SU-DHL-6 (cell line): ENCODE data around the gene ZNF423.

Source experiments
- H2AFZ ChIP-seq: fragments of 200-600 bp; sonication (generic); 2 replicates; pipeline ENCODE4 v1.6.1; 2014; ENCODE audit warnings: low read depth, mild to moderate bottlenecking, moderate library complexity, mixed read lengths, antibody characterized with exemption, low read length; ENCODE audit not compliant: severe bottlenecking
- H3F3A ChIP-seq: fragments of 200-600 bp; shearing (Covaris generic); 2 replicates; pipeline ENCODE4 v1.6.0; 2016; ENCODE audit warnings: antibody characterized with exemption, mild to moderate bottlenecking; ENCODE audit not compliant: insufficient read depth
- H3K27ac ChIP-seq: fragments of 200-600 bp; sonication (generic); 2 replicates; pipeline ENCODE4 v1.5.1; 2016; ENCODE audit warnings: low read depth, mild to moderate bottlenecking, low read length, moderate library complexity, mixed read lengths
- H3K27me3 ChIP-seq: fragments of 200-600 bp; sonication (generic), shearing (Covaris generic); 2 replicates; pipeline ENCODE4 v1.6.0; 2014; ENCODE audit warnings: mild to moderate bottlenecking, low read length
- H3K36me3 ChIP-seq: fragments of 200-600 bp; sonication (generic); 2 replicates; pipeline ENCODE4 v1.6.1; 2014; ENCODE audit warnings: mild to moderate bottlenecking, low read length, mixed read lengths
- H3K4me2 ChIP-seq: fragments of 300-600, 200-600 bp; shearing (Covaris generic), sonication (generic); 2 replicates; pipeline ENCODE4 v1.6.0; 2014; ENCODE audit warnings: low read length, low read depth, mild to moderate bottlenecking; ENCODE audit not compliant: poor library complexity, severe bottlenecking
- H3K4me3 ChIP-seq: fragments of 200-600 bp; sonication (generic); 2 replicates; pipeline ENCODE4 v1.5.1; 2014; ENCODE audit warnings: antibody characterized with exemption, low read length, mild to moderate bottlenecking, mixed read lengths; ENCODE audit not compliant: insufficient read depth, poor library complexity, severe bottlenecking
- H3K79me2 ChIP-seq: fragments of 200-600 bp; sonication (generic); 2 replicates; pipeline ENCODE4 v1.6.1; 2014; ENCODE audit warnings: mild to moderate bottlenecking, low read length, moderate library complexity; ENCODE audit not compliant: insufficient read depth
- H3K9ac ChIP-seq: fragments of 200-600 bp; sonication (generic); 2 replicates; pipeline ENCODE4 v1.7.0; 2014; ENCODE audit warnings: mild to moderate bottlenecking, low read length
- H3K9me2 ChIP-seq: fragments of 200-600 bp; sonication (generic); replicated peaks from 2 replicates; pipeline ENCODE4 v1.6.1; 2014; ENCODE audit warnings: low read length; ENCODE audit not compliant: insufficient read depth
- H3K9me3 ChIP-seq: fragments of 200-600 bp; sonication (generic); 2 replicates; pipeline ENCODE4 v1.6.1; 2014; ENCODE audit warnings: low read length, mixed read lengths; ENCODE audit not compliant: insufficient read depth
- H4K20me1 ChIP-seq: fragments of 200-600 bp; sonication (generic); 2 replicates; pipeline ENCODE4 v1.6.1; 2014; ENCODE audit warnings: low read depth, mild to moderate bottlenecking, antibody characterized with exemption, low read length, moderate library complexity, mixed read lengths
- CTCF ChIP-seq: fragments of 200-600 bp; sonication (generic); IDR thresholded peaks from one replicate; pipeline ENCODE4 v1.5.1; 2017; ENCODE audit warnings: antibody characterized with exemption, mild to moderate bottlenecking, low read length, moderate library complexity; ENCODE audit not compliant: insufficient read depth, poor library complexity, severe bottlenecking
- EZH2phosphoT487 ChIP-seq: fragments of 200-600 bp; sonication (generic), shearing (Covaris generic); conservative IDR thresholded peaks from 2 replicates; pipeline ENCODE4 v1.6.1; 2018; ENCODE audit warnings: mild to moderate bottlenecking, antibody characterized with exemption, low read length, moderate library complexity, mixed read lengths

The ZNF423 gene

DNA sequence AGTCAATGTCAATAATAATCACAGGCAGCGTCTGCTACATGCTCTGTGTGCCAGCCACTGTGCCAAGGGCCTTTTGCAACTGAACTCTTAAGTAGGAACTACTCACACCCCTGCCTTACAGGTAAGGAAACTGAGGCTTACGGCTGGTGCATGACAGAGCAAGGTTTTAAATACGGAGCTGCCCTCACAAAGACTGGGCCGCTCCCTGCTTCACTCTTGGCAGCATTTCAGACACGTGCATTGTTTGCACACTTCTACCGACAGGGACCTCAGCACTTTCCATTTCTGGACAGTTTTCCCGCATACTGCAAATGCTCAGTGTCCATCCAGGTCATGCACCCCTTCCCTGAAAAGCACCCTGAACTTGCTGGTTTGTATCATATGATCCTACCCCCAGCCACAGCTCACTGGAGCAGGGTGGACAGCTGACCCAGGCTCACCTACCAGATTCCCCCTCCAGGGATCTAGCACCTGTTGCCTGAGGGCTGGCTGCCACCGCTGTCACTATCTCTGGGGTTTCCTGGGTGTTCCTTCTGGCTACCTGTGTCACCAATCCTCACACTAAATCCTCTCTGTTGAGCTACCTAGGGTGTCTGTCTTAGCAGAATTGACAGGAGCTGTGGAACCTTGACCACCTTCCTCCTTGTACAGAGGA is 339.4 kb downstream of the ZNF423 start:
- Histone ChIP-seq H3K9ac (no peak overlapping the region), H3K36me3 (no peaks in the 10 kb centered on the region), H3K9me3 (no peaks in the 10 kb centered on the region), H3K79me2 (no peaks in the 10 kb centered on the region), H2AFZ (no peak overlapping the region), H3K4me2 (no peak overlapping the region), H3K27ac (no peak overlapping the region), H3K4me3 (no peak overlapping the region), H4K20me1 (no peaks in the 10 kb centered on the region), H3K9me2 (no peaks in the 10 kb centered on the region), H3F3A (no peaks in the 10 kb centered on the region), H3K27me3 (no peaks in the 10 kb centered on the region)
- no peak for TF ChIP-seq CTCF
- no peak for TF ChIP-seq EZH2phosphoT487

GRCh38 chr16:49515861-49516260 is 340.1 kb downstream of the ZNF423 start:
- Histone ChIP-seq H3F3A (no peaks in the 10 kb centered on the region), H3K36me3 (no peaks in the 10 kb centered on the region), H3K79me2 (no peaks in the 10 kb centered on the region), H2AFZ (no peak overlapping the region), H3K9ac (no peak overlapping the region), H3K4me2 (no peak overlapping the region), H3K27me3 (no peaks in the 10 kb centered on the region), H3K27ac (no peak overlapping the region), H3K9me3 (no peaks in the 10 kb centered on the region), H4K20me1 (no peaks in the 10 kb centered on the region), H3K9me2 (no peaks in the 10 kb centered on the region), H3K4me3 (no peak overlapping the region)
- no peak for TF ChIP-seq EZH2phosphoT487
- no peak for TF ChIP-seq CTCF

DNA sequence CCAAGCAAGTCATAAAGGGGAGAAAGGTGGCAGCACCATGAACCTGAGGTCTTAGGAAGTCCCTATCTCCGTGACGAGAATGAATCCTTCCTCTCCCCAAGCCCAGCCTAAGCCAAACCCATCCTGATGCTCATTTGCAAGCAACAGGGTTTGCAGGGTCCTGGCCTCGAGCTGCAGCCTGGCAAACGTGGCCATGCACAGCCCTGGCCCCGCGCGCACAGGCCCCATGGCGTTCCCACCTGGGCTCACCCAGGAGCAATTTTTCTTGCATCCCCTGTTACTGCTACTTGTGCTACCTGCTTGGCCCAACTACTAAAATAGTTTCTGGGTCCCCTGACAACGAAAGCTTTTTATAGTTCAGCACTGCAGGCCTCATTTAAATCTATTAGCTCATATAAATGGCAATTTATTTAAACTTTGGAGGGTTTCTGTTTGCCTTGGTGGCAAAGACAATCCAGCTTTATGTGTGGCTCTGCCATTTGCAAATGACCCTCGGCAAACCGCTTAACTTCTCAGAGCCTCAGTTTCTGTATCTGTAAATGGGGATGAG is 340.8 kb downstream of the ZNF423 start:
- Histone ChIP-seq H3K36me3 (no peaks in the 10 kb centered on the region), H3K27me3 (no peaks in the 10 kb centered on the region), H3F3A (no peaks in the 10 kb centered on the region), H4K20me1 (no peaks in the 10 kb centered on the region), H3K9ac (no peak overlapping the region), H3K4me3 (no peak overlapping the region), H3K9me2 (no peaks in the 10 kb centered on the region), H3K9me3 (no peaks in the 10 kb centered on the region), H3K79me2 (no peaks in the 10 kb centered on the region), H3K27ac (no peak overlapping the region), H2AFZ (no peak overlapping the region), H3K4me2 (no peak overlapping the region)
- TF ChIP-seq CTCF (no peak), EZH2phosphoT487 (no peak)
